H1 (cell line): ENCODE results near the gene CP. TPM values are rescaled to one million over a fixed set of nuclear protein-coding genes. Genes with fewer than 3 reads are reported as not detected.
A peak's percentile ranks its signal among the peaks of the same experiment; 100 is the strongest.

Experiments used
- CTCF ChIA-PET: fragments of 300-600 bp; sonication (Branson Sonifier 250); formaldehyde crosslinking; loops from one replicate; lab custom pipeline; 2021; ENCODE audit not compliant: partially characterized antibody; lab: Charles Lee
- POLR2A ChIA-PET: fragments of 300-600 bp; sonication (Branson Sonifier 250); formaldehyde crosslinking; loops from one replicate; lab custom pipeline; 2021; ENCODE audit warnings: inconsistent platforms; ENCODE audit not compliant: partially characterized antibody; lab: Charles Lee
- DNase-seq, 2 experiments: peaks; one replicate each; pipeline versions ENCODE4 v3.0.0 to v3.0.0-alpha.2; 2010 to 2022; ENCODE audit warnings: low spot score in 2 of 2, low read depth in 1 of 2, mixed read lengths in 1 of 2
- FAIRE-seq: peaks from 2 replicates; lab custom pipeline; 2011; peaks lifted over from hg19 to GRCh38; lab: Jason Lieb, UNC
- H2AFZ ChIP-seq: 2 replicates; pipeline ENCODE4 v1.8.1; 2012; ENCODE audit warnings: low read length, inconsistent platforms
- H2AK5ac ChIP-seq: 2 replicates; pipeline ENCODE4 v1.6.1; 2013; ENCODE audit warnings: low read depth, low read length
- H2BK120ac ChIP-seq: replicated peaks from 2 replicates; pipeline ENCODE3; 2013; ENCODE audit warnings: low read depth, low read length, inconsistent platforms
- H2BK12ac ChIP-seq: 2 replicates; pipeline ENCODE4 v1.6.1; 2013; ENCODE audit warnings: low read depth, low read length
- H2BK15ac ChIP-seq: 2 replicates; pipeline ENCODE4 v1.6.1; 2013; ENCODE audit warnings: low read length
- H2BK20ac ChIP-seq: 2 replicates; pipeline ENCODE4 v1.6.1; 2013; ENCODE audit warnings: low read length
- H2BK5ac ChIP-seq: 2 replicates; pipeline ENCODE4 v1.6.1; 2013; ENCODE audit warnings: low read depth, low read length
- H3K14ac ChIP-seq: 2 replicates; pipeline ENCODE4 v1.6.1; 2013; ENCODE audit warnings: inconsistent platforms; ENCODE audit not compliant: insufficient read length
- H3K18ac ChIP-seq: 2 replicates; pipeline ENCODE4 v1.6.1; 2013; ENCODE audit warnings: low read length; ENCODE audit errors: extremely low read depth
- H3K23ac ChIP-seq: 2 replicates; pipeline ENCODE4 v1.6.1; 2013; ENCODE audit warnings: inconsistent platforms; ENCODE audit not compliant: insufficient read length
- H3K23me2 ChIP-seq: 2 replicates; pipeline ENCODE4 v1.6.1; 2013; ENCODE audit warnings: low read depth, low read length
- H3K27ac ChIP-seq: 2 replicates; pipeline ENCODE4 v1.6.1; 2011; ENCODE audit warnings: low read depth, low read length, inconsistent platforms
- H3K27me3 ChIP-seq, 4 experiments: replicated peaks in 1 of 4; 1 replicate in 1 of 4; 2 replicates in 3 of 4; pipeline versions ENCODE4 v1.6.1 to v1.8.1; 2011 to 2013; ENCODE audit warnings: low read length in 3 of 4, mild to moderate bottlenecking in 3 of 4, inconsistent platforms in 2 of 4, mixed read lengths in 2 of 4, moderate library complexity in 1 of 4; ENCODE audit not compliant: control insufficient read depth in 3 of 4, insufficient read depth in 3 of 4; ENCODE audit errors: extremely low read depth in 1 of 4
- H3K36me3 ChIP-seq, 4 experiments: 2 replicates each; pipeline versions ENCODE4 v1.6.1 to v1.8.1; 2011 to 2013; ENCODE audit warnings: mild to moderate bottlenecking in 4 of 4, low read length in 3 of 4, moderate library complexity in 2 of 4, control low read depth in 1 of 4, inconsistent platforms in 1 of 4; ENCODE audit not compliant: insufficient read depth in 4 of 4, control insufficient read depth in 2 of 4
- H3K4ac ChIP-seq: replicated peaks from 2 replicates; pipeline ENCODE3; 2013; ENCODE audit warnings: low read length, low read depth, mixed read lengths, inconsistent platforms; ENCODE audit not compliant: insufficient read length
- H3K4me1 ChIP-seq, 4 experiments: replicated peaks in 1 of 4; 1 replicate in 1 of 4; 2 replicates in 3 of 4; pipeline versions ENCODE4 v1.6.1 to v1.8.1; 2011 to 2013; ENCODE audit warnings: low read length in 3 of 4, inconsistent platforms in 2 of 4, mixed read lengths in 1 of 4; ENCODE audit not compliant: insufficient read depth in 4 of 4, control insufficient read depth in 3 of 4
- H3K4me2 ChIP-seq, 2 experiments: 2 replicates each; pipeline versions ENCODE4 v1.6.1 to v1.8.1; 2011 to 2013; ENCODE audit warnings: low read depth in 2 of 2, low read length in 2 of 2, control low read depth in 1 of 2, inconsistent platforms in 1 of 2, mild to moderate bottlenecking in 1 of 2; ENCODE audit not compliant: insufficient read depth in 1 of 2
- H3K4me3 ChIP-seq, 4 experiments: fragments of 200-600, 300-600 bp in 1 of 4; sonication (generic), shearing (Covaris generic), sonication (Bioruptor Twin) in 1 of 4; 2 replicates each; pipeline versions ENCODE4 v1.5.1 to v1.8.1; 2011 to 2016; ENCODE audit warnings: low read length in 4 of 4, low read depth in 3 of 4, control low read depth in 2 of 4, inconsistent platforms in 2 of 4, mild to moderate bottlenecking in 2 of 4, mixed read lengths in 1 of 4, moderate library complexity in 1 of 4; ENCODE audit not compliant: insufficient read depth in 2 of 4; ENCODE audit errors: extremely low read depth in 1 of 4
- H3K56ac ChIP-seq: replicated peaks from 2 replicates; pipeline ENCODE3; 2013; ENCODE audit warnings: low read depth, mild to moderate bottlenecking, mixed read lengths, low read length, inconsistent platforms; ENCODE audit not compliant: insufficient read length
- H3K79me1 ChIP-seq: 2 replicates; pipeline ENCODE4 v1.6.1; 2013; ENCODE audit warnings: low read depth, low read length, control low read depth
- H3K79me2 ChIP-seq, 2 experiments: 2 replicates each; pipeline versions ENCODE4 v1.6.1 to v1.8.1; 2012 to 2013; ENCODE audit warnings: low read length in 2 of 2, mild to moderate bottlenecking in 2 of 2, inconsistent platforms in 1 of 2; ENCODE audit not compliant: insufficient read depth in 2 of 2, control insufficient read depth in 1 of 2
- H3K9ac ChIP-seq, 4 experiments: replicated peaks in 1 of 4; 1 replicate in 1 of 4; 2 replicates in 3 of 4; pipeline versions ENCODE4 v1.6.1 to v1.8.1; 2011 to 2013; ENCODE audit warnings: low read depth in 3 of 4, low read length in 3 of 4, control low read depth in 2 of 4, mild to moderate bottlenecking in 2 of 4, moderate library complexity in 2 of 4, inconsistent platforms in 1 of 4; ENCODE audit errors: extremely low read depth in 1 of 4
- H3K9me3 ChIP-seq, 2 experiments: 2 replicates each; pipeline versions ENCODE4 v1.6.1 to v1.8.1; 2012 to 2013; ENCODE audit warnings: mild to moderate bottlenecking in 2 of 2, moderate library complexity in 2 of 2, control low read depth in 1 of 2, inconsistent platforms in 1 of 2, low read depth in 1 of 2, low read length in 1 of 2, mixed read lengths in 1 of 2; ENCODE audit not compliant: insufficient read depth in 2 of 2
- H4K20me1 ChIP-seq, 2 experiments: replicated peaks in 1 of 2; 2 replicates each; pipeline versions ENCODE3 to v1.8.1; 2011 to 2013; ENCODE audit warnings: inconsistent platforms in 2 of 2, low read length in 2 of 2, mild to moderate bottlenecking in 1 of 2; ENCODE audit not compliant: insufficient read depth in 2 of 2, control insufficient read depth in 1 of 2
- H4K5ac ChIP-seq: 2 replicates; pipeline ENCODE4 v1.6.1; 2013; ENCODE audit warnings: low read length, low read depth, mixed read lengths, inconsistent platforms; ENCODE audit not compliant: insufficient read length
- H4K8ac ChIP-seq: 2 replicates; pipeline ENCODE4 v1.8.0; 2013; ENCODE audit warnings: mild to moderate bottlenecking, moderate library complexity, low read length, inconsistent platforms; ENCODE audit not compliant: insufficient read depth; ENCODE audit errors: extremely low read depth
- H4K91ac ChIP-seq: replicated peaks from 2 replicates; pipeline ENCODE3; 2013; ENCODE audit warnings: low read length, mixed read lengths, inconsistent platforms; ENCODE audit not compliant: insufficient read length
- JUN ChIP-seq: IDR thresholded peaks from 2 replicates; pipeline ENCODE4 v1.6.1; 2011; ENCODE audit warnings: low read depth, mild to moderate bottlenecking, improper control_type of control experiment, low read length
- YY1 ChIP-seq: IDR thresholded peaks from 2 replicates; pipeline ENCODE4 v1.6.1; 2011; ENCODE audit warnings: low read depth, mild to moderate bottlenecking, low read length
- WGBS, 2 experiments: shearing (Covaris generic) in 1 of 2; methylation state at CpG; one replicate each; pipeline versions ENCODE4 v1.1.6 to v1.1.7; 2013 to 2015; ENCODE audit warnings: low lambda C conversion rate in 2 of 2, mixed read lengths in 2 of 2, inconsistent platforms in 1 of 2, low coverage in 1 of 2, missing lambda C conversion rate in 1 of 2; ENCODE audit not compliant: insufficient replicate concordance in 2 of 2, insufficient coverage in 1 of 2, insufficient read length in 1 of 2; ENCODE audit errors: extremely low coverage in 1 of 2, missing lambda C conversion rate in 1 of 2; 5-methylcytosine and 5-hydroxymethylcytosine counted together
- polyA plus RNA-seq, 7 experiments: library from polyadenylated mRNA; depleted of rRNA in 3 of 7; stranded (reverse) in 5 of 7; unstranded in 2 of 7; fragments of >200 nt in 5 of 7; fragments of 200-250 nt in 2 of 7; gene quantifications; 1 replicate in 5 of 7; 2 replicates in 1 of 7; 4 replicates in 1 of 7; pipeline versions ENCODE4 v1.2.1 to v1.2.3, GENCODE V29; 2011 to 2013; ENCODE audit warnings: missing spikeins in 2 of 7, mixed read lengths in 2 of 7
- total RNA-seq: library from RNA; stranded (reverse); fragmentation: NEBNext Ultra II Directional; extraction: Animal tissue kit (Norgen Biotek cat#: 25700); gene quantifications from 2 replicates; pipeline ENCODE4 v1.2.1, GENCODE V29; 2021

Gene CP
- total and polyA plus RNA-seq, 2 of the 8 experiments (the other 6 are each of a cell fraction or from before 2014, with no cell fraction given), result 0.32 to 2.6 TPM

DNA sequence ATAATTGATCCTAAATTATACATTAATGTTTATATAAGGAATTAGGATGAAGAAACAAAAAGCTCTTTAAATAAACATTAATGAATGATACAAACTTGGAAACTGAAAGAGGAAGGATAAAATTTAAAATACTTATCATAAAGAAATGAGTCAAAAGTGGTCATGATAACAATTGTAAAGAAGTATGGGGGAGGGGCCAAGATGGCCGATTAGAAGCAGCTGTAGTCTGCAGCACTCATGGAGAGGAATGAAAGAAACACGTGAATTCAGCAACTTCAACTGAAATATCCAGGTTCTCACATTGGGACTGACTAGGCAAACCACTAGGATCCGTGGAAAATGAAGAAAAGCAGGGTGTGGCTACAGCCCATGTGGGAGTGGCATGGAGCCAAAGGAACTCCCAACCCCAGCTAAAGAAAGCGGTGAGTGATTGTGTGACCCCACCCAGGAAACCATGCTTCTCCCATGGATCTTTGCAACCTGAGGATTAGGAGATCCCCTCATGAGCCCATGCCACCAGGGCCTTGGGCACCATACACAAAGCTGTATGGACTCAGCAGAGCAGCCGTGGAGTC, 13.1 kb upstream of the CP start:
- Histone ChIP-seq H3K79me2 (no peaks in the 10 kb centered on the region), H3K27ac (no peak overlapping the region), H3K27me3 (0 out of 7 replicates have a peak, but pooled peaks cover 0 to 2% (median 0%) of the 10 kb centered on the region in 4 experiments), H2BK12ac (peak overlapping the region; percentile 77; the same call in 1 of the 2 replicates), H3K9me3 (no peaks in the 10 kb centered on the region), H3K4ac (no peak overlapping the region), H3K23ac (no peak overlapping the region), H3K18ac (no peak overlapping the region), H2BK120ac (peak overlapping the region; percentile 18), H2BK5ac (no peak overlapping the region), H3K14ac (no peak overlapping the region), H3K56ac (no peak overlapping the region), H3K4me3 (no peak overlapping the region), H3K23me2 (no peaks in the 10 kb centered on the region; the same call in 1 of the 2 replicates), H2AK5ac (no peak overlapping the region; the same call in 1 of the 2 replicates), H2AFZ (peak overlapping the region; percentile 5; the same call in 1 of the 2 replicates), H2BK20ac (peak overlapping the region; percentile 62; the same call in 1 of the 2 replicates), H4K8ac (no peak overlapping the region), H4K20me1 (no peaks in the 10 kb centered on the region), H4K91ac (no peak overlapping the region), H3K4me1 (peaks cover 0 to 6% (median 4%) of the 10 kb centered on the region in 4 experiments; a peak in 4 of 7 replicates), H3K36me3 (no peaks in the 10 kb centered on the region; a peak in 1 of 8 replicates), H3K9ac (no peak overlapping the region), H2BK15ac (no peak overlapping the region; the same call in 1 of the 2 replicates), H4K5ac (no peak overlapping the region), H3K79me1 (no peaks in the 10 kb centered on the region), H3K4me2 (no peak overlapping the region)
- DNase-seq (no peak), FAIRE-seq (no peak)
- WGBS, 2 experiments, result 84% methylated on average over 5 of the region's 5 CpGs; no CpG with 5 or more reads in 1 of the 2 experiments
- TF ChIP-seq YY1, result peak; percentile 43; the same call in 1 of the 2 replicates
- no peak for TF ChIP-seq JUN
- ChIA-PET CTCF (no interaction called here), POLR2A (interaction anchor here (1.1 kb wide), 1 partner anchor 11 kb away, joined by 3 read pairs; no protein-coding TSS in a partner anchor)
